ENCODE measurements around the gene C5orf52.
"Not testable (repeated sequence)": the region's sequence is repeated elsewhere in the genome, so short reads cannot be mapped to it uniquely, and the experiment has no call there.

C5orf52 gene

DNA sequence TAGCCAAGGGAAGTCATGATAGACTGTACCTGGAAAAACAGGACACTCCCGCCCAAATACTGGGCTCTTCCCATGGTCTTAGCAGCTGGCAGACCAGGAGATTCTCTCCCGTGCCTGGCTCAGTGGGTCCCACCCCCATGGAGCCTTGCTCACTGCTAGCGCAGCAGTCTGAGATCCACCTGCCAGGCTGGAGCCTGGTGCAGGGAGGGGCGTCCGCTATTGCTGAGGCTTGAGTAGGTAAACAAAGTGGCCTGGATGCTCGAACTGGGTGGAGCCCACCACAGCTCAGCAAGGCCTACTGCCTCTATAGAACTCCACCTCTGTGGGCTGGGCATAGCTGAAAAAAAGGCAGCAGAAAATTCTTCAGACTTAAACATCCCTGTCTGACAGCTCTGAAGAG, 49.8 kb downstream of the C5orf52 start:
- no CpG with 5 or more reads among the region's 6 CpGs for WGBS (ENCODE audit: insufficient coverage, insufficient read length)
- no peak for DNase-seq (ENCODE audit: low read depth, low spot score)
- Histone ChIP-seq H3K27ac (ENCODE audit: low read length) (no peak overlapping the region), H3K4me3 (ENCODE audit: low read length) (no peak overlapping the region), H3K9me3 (ENCODE audit: control insufficient read depth, insufficient read depth, low read length) (no peaks in the 10 kb centered on the region), H3K4me1 (ENCODE audit: control insufficient read depth, insufficient read depth, low read length) (no peaks in the 10 kb centered on the region), H3K36me3 (ENCODE audit: control insufficient read depth, insufficient read depth, low read length) (no peaks in the 10 kb centered on the region), H3K27me3 (ENCODE audit: control insufficient read depth, insufficient read depth, low read length) (no peaks in the 10 kb centered on the region)

DNA sequence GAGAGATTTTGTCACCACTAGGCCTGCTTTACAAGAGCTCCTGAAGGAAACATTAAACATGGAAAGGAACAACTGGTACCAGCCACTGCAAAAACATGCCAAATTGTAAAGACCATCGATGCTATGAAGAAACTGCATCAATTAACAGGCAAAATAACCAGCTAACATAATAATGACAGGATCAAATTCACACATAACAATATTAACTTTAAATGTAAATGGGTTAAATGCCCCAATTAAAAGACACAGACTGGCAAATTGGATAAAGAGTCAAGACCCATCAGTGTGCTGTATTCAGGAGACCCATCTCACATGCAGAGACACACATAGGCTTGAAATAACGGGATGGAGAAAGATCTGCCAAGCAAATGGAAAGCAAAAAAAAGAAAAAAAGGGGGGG, 51.6 kb downstream of the C5orf52 start:
- not testable (repeated sequence) for H3K27me3 ChIP-seq (ENCODE audit: control insufficient read depth, insufficient read depth, low read length)

DNA sequence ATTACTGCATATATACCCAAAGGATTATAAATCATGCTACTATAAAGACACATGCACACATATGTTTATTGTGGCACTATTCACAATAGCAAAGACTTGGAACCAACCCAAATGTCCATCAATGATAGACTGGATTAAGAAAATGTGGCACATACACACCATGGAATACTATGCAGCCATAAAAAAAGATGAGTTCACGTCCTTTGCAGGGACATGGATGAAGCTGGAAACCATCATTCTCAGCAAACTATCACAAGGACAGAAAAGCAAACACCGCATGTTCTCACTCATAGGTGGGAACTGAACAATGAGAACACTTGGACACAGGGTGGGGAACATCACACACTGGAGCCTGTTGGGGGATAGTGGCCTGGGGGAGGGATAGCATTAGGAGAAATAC, 55.3 kb downstream of the C5orf52 start:
- H3K27ac ChIP-seq (ENCODE audit: low read length); DNase-seq (ENCODE audit: low read depth, low spot score); H3K9me3 ChIP-seq (ENCODE audit: control insufficient read depth, insufficient read depth, low read length); H3K4me3 ChIP-seq (ENCODE audit: low read length); H3K36me3 ChIP-seq (ENCODE audit: control insufficient read depth, insufficient read depth, low read length); H3K27me3 ChIP-seq (ENCODE audit: control insufficient read depth, insufficient read depth, low read length); H3K4me1 ChIP-seq (ENCODE audit: control insufficient read depth, insufficient read depth, low read length): not testable (repeated sequence)
- no CpG with 5 or more reads among the region's 2 CpGs for WGBS (ENCODE audit: insufficient coverage, insufficient read length)

More for the DNA sequence above, 51.6 kb downstream of the C5orf52 start:
- no CpG with 5 or more reads among the region's 2 CpGs for WGBS (ENCODE audit: insufficient coverage, insufficient read length)
- not testable (repeated sequence) for H3K36me3 ChIP-seq (ENCODE audit: control insufficient read depth, insufficient read depth, low read length); H3K9me3 ChIP-seq (ENCODE audit: control insufficient read depth, insufficient read depth, low read length); H3K4me3 ChIP-seq (ENCODE audit: low read length); H3K27ac ChIP-seq (ENCODE audit: low read length); H3K4me1 ChIP-seq (ENCODE audit: control insufficient read depth, insufficient read depth, low read length); DNase-seq (ENCODE audit: low read depth, low spot score)

DNA sequence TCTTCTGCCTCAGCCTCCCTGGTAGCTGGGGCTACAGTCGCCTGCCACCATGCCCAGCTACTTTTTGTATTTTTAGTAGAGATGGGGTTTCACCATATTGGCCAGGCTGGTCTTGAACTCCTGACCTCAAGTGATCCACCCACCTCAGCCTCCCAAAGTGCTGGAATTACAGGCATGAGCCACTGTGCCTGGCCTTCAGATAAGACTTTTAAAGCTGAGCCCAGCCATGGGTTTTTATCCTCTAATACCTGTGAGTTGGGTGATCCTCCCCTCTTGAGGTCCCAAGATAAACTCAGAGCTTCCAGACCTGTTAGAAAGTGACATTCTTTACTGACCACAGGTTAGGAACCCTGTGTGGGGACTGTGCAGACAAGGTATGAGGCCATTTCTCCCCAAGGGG, 56.5 kb downstream of the C5orf52 start:
- DNase-seq (ENCODE audit: low read depth, low spot score); H3K27ac ChIP-seq (ENCODE audit: low read length); H3K4me1 ChIP-seq (ENCODE audit: control insufficient read depth, insufficient read depth, low read length); H3K4me3 ChIP-seq (ENCODE audit: low read length); H3K27me3 ChIP-seq (ENCODE audit: control insufficient read depth, insufficient read depth, low read length); H3K36me3 ChIP-seq (ENCODE audit: control insufficient read depth, insufficient read depth, low read length); H3K9me3 ChIP-seq (ENCODE audit: control insufficient read depth, insufficient read depth, low read length): not testable (repeated sequence)
- WGBS (ENCODE audit: insufficient coverage, insufficient read length): no CpG with 5 or more reads among the region's 1 CpG

All from iPS DF 6.9 (cell line).